HG03066 (cell line): ENCODE measurements around the gene SMARCAL1.
"Not testable (repeated sequence)": the region's sequence is repeated elsewhere in the genome, so short reads cannot be mapped to it uniquely, and the experiment has no call there.

Experiments
- ATAC-seq: cut with Tn5 transposase; IDR thresholded peaks from one replicate; pipeline ENCODE4 v1.9.1; 2021; ENCODE audit warnings: low read depth; ENCODE audit not compliant: unreplicated experiment

The SMARCAL1 gene

DNA sequence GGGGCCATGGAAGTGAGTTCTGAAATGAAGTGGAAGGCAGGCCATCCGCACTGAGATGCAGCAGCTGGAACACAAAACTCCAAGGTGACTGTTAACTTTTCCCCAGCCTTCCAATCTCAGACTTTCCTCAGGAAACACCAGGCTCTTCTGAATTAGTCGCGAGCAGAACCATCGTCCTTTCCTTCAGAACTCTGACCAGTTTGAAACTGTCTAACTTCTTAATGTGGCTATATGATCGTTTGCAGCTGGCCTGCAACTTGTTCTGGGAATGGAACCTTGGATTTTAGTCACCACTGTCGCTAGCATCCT, 85.7 kb downstream of the SMARCAL1 start:
- ATAC-seq = no peak

DNA sequence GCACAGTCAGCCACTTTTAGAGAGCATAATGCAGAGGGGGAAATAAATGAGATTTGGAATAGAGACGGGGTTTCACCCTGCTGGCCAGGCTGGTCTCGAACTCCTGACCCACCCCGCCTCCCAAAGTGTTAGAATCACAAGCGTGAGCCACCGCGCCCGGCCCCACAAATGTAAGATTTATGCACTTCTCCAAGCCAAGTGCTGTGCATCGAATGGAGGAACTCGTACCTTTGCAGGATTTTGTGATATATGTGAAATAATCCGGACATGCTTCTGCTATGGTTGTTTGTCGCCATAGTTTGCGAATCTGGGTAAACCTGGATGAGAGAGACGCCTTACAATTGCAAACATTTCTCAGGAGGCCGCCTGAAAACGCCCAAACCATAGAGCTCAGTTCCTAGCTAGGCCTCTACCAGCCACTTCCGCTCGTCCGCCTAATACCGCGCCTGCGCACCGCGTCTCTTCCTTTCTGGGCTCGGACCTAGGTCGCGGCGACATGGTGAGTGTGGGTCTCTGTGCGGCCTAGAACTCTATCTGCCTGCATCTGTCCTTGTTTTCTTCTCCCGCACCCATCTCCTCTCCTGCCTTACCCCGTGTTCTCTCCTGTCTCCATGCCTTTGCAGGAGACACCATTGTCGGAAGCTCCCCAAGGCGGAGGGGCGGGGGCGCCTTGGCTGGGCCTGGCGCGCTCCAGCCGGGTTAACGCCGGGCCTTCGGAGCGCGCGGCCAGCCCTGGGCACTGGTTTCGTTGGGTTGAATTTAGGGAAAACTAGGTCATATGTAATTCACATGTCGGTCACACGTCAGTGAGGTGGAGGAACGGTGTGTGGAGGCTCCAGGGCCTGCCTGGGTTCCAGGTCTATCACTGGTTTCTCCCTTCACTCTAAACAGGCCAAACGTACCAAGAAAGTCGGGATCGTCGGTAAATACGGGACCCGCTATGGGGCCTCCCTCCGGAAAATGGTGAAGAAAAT, 86.4 kb downstream of the SMARCAL1 start, which contains the start of gene RPL37A:
Gene RPL37A, plus strand, starts transcription at position 466 of the 974 bp plus-strand sequence. Its CDS starts 31 bp downstream, at position 497.
- peak; percentile 88 for ATAC-seq

DNA sequence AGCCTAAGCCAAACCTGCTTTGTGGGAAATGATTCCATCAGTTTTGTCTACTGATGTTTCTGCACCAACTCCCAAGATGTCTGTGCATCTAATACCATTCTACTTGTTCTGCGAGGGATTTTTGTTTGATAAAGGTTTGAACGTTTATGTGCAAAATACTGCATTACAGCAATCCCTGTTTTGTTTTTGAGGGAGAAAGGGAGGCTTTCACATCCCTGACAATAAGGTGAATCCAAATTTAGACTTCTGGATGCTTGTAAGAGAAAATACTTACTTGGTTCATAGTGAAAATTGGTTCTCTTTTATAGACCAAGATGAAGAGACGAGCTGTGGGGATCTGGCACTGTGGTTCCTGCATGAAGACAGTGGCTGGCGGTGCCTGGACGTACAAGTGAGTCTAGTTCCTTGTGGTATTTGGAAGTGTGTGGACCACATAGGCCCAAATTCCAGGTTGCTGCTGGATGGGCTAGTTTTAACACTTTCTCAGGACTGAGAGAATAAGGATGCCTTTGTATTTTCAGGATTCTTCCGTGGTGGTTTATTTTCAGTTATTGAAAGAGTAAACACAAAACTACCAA, 87.4 kb downstream of the SMARCAL1 start:
- ATAC-seq = no peak

DNA sequence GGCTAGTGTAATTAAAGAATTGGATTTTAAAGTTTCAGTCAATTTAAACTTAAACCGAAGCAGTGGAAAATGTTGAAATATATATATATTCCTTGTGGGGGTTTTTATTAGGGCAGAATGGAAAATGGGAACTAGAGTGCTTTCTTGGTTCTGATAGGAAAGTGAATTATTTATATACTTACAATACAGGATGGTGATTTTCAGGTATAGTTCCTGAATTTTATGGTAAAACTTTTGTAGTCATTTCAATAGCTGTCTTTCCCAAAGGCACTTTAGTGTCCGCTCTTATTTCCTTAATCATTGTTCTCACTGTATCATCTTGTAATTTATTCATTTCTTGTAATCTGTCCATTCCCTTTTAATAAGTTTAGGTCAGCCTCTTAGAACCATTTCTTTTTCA, 88.3 kb downstream of the SMARCAL1 start:
- no peak for ATAC-seq

DNA sequence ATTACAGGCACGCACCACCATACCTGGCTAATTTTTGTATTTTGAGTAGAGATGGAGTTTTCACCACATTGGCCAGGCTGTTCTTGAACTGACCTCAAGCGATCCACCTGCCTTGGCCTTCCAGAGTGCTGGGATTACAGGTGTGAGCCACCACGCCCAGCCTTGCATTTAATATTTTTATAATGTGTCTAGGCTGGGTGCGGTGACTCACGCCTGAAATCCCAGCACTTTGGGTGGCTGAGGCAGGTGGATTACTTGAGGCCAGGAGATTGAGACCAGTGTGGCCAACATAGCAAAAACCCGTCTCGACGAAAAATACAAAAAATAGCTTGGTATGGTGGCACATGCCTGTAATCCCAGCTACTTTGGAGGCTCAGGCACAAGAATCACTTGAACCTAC, 89.6 kb downstream of the SMARCAL1 start:
- ATAC-seq = no peak

DNA sequence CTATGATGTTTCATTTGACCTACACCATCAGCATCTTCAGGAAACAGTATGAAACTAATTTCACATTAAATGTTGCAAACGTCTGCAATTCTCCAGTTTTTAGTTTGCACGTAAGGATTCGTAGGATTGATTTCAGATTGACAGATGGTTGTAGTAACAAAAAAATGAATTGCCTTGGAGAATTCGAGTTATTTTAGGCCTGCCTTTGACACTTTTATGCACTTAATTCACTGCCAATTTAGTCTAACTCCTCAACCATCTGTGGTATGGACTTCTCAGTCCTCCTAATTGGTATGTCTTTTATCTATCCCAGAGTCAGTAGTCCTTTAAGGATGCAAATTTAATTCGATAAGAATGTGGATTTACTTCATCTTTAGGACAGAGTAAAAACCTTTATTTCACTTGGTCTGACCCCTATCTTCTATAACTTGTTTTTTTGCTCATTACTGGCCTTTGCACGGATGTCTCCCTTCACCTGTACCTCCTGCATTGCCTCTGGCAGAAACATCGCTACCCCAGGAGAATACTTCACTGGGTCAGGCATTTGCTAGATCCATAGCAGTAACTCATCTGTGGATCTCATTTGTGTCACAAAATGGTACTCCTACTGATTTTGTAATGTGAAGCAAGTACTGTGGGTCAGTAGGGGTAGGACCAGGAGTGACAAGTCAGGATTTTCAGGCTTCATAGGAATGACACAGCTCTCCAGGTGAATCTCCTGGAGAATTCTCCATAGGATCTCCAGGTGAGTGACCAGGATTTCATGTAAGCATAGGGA, 90.3 kb downstream of the SMARCAL1 start:
- ATAC-seq = no peak

DNA sequence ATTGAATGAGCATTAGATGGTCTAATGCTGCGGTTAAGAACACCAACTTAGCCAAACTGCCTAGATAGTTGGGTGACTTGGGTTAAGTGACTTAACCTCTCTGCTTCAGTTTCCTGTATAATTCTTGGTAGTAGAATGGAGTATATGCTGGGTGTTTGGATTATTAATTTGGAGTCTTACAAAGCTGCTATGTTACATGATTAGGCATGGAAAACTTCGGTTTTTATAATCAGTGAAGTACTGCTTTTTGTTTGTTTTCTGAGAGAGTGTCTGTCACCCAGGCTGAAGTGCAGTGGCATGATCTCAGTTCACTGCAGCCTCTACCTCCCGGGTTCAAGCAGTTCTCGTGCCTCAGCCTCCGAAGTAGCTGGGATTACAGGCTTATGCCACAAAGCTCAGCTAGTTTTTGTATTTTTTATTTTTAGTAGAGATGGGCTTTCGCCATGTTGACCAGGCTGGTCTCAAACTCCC, 90.9 kb downstream of the SMARCAL1 start:
- no peak for ATAC-seq

DNA sequence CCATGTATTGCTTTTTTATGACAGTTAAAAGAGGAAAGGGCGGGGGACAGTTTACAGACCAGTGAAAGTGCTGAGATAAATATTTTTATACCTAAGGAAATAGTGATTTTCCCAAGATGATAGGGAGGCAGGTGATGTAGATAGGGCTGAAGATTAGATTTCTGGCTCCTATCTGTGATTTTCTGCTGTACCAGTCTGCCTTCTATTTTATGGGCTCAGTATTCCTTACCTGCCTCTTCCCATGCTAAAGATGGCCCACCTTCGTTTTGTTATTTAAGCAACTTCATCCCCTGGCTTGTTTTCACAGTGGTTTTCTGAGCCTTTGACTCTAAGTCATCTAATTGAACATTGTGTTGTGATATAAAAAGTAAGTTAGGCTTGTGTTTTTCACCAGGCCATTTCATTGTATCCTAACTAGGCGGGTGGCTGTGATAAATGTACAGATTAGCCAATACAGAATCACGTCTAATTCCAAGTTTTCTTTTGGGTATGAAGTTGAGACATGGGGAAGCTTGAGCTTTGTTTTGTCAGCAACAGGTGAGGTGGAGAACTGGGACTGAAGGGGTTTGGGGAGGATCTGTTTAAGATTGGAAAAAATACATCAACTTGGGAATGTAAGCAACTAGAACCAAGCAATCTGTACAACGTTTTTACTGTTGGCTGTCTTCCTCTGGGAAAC, 91.6 kb downstream of the SMARCAL1 start:
- no peak for ATAC-seq

DNA sequence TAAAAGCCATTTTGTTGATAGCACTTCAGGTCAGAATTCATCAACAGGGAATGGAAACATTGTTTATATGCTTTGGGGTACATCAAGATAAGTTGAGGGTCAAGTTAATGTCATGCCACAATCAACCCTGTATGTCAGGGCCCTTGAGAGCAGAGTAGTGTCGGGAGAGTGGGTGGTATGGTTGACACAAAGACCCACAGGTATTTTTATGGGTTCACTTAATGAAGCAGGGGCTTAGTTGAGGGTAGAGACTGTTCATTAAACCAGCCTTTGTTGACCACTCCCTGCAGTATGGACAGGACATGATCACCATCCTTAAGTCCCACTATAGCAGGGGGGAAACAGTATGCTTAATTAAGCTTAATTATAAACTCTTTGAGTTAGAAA, 92.1 kb downstream of the SMARCAL1 start:
- ATAC-seq = no peak

DNA sequence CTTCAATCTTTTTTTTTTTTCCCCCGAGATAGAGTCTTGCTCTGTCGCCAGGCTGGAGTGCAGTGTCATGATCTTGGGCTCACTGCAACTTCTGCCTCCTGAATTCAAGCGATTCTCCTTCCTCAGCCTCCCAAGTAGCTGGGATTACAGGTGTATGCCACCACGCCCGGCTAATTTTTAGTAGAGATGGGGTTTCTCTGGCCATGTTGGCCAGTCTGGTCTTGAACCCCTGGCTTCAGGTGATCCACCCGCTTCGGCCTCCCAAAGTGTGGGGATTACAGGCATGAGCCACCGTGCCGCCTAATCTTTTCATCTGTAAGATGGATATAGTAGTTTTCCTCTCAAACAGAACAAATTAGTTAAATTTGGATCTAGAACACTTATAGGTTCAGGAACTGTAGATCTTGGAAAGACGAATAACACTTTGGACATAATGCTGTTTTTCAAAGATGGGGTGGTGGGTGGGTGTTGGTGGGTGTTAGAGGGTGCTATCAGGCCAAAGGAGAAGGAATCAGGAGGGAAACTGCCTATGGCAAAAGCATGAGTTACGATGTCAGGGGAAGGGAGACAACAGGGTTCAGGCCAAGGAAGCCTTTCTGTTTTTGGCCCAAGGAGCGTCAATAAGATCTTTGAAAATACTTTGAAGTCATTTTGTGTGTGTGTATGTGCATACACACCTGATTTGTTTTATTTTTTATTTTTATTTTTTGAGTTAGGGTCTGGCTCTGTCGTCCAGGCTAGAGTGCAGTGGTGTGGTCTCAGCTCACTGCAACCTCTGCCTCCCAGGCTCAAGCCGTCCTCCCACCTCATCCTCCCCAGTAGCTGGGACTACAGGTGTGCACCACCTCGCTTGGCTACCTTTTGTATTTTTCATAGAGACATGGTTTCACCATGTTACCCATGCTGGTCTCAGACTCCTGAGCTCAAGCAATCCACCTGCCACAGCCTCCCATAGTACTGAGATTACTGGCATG, 93.1 kb downstream of the SMARCAL1 start:
- no peak for ATAC-seq

DNA sequence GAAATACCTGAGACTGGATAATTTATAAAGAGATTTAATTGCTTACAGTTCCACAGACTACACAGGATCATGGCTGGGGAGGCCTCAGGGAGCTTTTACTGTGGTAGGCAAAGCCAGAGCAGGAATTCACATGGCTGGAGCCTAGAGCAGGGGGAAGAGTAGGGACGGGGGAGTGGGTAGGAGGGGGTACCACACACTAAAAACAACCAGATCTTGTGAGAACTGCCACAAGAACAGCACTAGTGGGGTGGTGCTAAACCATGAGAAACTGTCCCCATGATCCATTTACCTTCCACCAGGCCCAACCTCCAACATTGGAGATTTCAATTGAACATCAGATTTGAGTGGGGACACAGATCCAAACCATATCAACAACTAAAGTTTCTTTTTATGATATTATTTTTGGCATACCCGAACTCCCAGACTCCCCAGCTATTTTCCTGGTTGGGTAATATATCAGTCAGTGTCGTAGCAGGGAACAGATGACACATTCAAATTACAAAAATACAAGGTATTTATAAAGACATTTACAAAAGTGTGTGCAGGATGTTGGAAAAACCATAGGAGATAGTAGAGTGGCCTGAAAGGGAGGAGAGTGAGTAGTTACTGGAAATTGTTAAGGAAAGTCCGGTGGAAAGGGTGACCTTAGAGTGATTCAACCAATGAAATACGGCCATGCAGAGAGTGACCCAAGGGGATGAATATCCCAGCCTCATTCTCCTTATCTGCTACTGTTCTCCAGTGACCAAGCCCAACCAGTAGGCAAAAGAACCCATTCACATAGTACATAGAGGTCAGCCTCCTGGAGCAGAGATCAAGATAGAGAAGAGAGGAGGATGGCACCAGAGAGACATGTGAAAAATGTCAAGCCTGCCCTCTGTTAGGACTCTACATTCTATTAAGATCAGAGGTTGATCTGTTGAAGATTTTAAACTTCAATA, 95.2 kb downstream of the SMARCAL1 start:
- ATAC-seq = no peak

DNA sequence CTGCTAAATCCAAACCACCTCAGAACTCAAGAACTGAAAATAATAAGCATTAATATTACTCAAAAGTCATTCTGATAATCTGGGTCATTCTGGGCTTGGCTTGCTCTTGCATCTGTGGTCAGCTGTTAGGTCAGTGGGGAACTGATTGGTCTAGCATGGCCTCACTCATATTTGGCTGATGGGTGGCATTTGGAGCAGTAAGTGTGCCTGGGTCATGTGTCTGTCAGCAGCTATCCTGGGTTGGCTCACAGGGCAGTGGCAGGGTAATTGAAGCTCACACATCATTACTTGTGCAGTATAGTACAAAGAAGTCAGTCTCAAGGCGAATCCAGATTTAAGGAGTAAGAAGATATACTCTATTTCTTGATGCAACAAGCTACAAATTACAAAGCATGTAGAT, 95.9 kb downstream of the SMARCAL1 start:
- ATAC-seq = no peak

DNA sequence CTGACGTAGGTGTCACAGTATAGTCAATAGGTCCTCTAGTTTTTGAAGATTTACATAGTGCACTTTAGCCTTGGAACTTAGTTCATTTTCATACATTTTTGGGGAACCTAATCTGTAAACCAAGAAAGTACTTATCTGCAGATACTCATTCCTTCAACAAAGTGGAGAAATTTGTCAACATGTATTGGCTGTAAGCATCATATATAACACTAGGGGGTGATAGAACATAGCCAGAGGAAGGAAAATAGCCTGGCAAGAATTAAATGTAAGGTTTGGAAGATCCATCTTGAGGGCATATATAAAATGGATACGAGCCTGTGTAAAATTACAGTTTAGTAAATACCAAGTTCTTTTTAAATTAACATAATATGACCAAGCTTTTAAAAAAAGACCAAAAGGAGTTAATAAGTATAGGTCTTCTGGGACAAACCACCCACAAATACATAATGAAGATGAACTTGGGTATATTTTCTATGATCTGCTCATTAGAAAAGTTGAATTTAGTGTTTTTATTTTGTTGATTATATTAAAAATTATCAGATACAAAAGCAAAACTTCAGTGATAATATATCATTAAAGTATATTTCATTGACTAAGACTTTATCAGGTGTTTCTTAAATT, 104.6 kb downstream of the SMARCAL1 start:
- no peak for ATAC-seq

DNA sequence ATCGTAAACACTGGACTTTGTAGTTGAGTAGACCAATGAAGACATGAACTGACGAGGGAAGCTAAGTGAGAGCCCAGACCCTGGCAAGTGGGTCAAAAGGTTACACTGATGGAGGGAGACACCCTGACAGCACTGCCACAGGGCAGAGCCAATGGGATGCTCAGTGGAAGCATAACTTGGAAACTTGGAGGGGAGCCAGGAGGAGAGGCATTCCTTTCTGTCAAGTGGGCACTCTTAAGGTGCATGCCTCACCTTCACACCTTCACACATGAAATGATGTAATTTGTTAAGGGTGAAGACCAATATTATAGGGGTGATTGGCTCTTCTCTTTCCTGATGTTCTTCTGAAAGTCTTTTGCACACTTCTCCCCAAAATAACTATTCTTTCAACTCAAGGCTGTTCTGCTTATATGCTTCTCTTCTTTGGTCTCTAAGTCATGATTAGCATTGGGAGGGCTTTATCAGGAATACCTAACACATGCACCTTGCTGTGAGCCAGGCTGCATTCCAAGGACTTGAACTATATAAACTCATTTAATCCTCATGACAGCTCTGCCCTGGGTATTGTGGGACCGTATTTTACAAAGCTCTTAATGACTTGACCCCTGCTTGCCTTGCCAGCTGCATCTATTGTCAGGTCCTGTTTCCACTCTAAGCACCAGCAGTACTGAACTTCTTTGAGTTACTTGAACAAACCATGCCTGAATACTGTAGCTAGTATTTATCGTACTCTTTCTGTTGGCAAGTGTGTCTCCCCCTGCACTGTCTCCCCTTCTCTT, 105.4 kb downstream of the SMARCAL1 start:
- no peak for ATAC-seq

DNA sequence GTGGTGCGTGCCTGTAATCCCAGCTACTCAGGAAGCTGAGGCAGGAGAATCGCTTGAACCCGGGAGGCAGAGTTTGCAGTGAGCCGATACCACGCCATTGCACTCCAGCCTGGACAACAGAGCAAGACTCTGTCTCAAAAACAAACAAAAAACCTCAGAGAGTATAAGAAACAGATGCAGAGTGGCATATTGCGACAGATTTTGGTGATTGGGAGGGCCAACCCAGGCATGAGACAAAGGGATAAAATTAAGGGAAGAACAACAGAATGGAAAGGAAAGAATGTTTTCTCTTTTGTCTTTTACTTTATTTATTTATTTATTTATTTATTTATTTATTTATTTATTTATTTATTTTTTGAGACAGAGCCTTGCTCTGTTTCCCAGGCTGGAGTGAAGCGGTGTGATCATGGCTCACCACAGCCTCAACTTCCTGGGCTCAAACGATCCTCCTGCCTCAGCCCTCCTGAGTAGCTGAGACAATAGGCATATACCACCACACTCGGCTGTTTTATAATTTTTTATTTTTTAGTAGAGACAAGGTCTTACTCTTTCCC, 106.4 kb downstream of the SMARCAL1 start:
- not testable (repeated sequence) for ATAC-seq

DNA sequence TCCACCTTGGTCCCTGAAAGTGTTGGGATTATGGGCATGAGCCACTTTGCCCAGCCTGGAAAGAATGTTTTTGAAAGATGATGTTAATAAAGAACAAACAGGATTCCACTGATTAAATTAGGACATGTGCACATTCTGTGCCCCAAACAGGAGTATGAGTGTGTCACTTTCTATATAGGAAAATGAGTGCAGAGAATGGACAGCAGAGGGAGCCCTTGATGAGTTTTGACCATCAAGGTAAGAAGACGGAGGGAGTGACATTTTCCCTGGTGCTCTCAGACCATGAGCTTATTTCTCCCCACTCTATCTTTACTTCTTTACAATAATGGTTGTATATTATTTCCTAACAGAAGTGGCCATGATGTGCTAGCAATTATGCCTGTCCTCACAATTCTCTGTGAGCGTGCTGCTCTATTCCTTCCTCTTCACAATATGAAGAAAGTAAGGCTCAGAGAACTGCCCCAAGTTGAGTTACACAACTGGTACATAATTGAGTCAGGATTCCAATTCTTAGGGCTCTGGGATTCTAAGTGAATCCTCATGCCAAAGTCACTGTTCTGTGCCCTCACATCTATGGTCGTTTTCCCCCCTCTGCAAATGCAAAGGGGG, 107.0 kb downstream of the SMARCAL1 start:
- peak; percentile 67 for ATAC-seq
